ENCODE data around the gene ATP5PD. TPM values are rescaled to one million over a fixed set of nuclear protein-coding genes. Genes with fewer than 3 reads are reported as not detected.
A peak's percentile ranks its signal among the peaks of the same experiment; 100 is the strongest.

ATP5PD gene
- total and polyA plus RNA-seq, 2 of the 8 experiments (the other 6 are each of a cell fraction or from before 2014, with no cell fraction given): 335 to 407 TPM

DNA sequence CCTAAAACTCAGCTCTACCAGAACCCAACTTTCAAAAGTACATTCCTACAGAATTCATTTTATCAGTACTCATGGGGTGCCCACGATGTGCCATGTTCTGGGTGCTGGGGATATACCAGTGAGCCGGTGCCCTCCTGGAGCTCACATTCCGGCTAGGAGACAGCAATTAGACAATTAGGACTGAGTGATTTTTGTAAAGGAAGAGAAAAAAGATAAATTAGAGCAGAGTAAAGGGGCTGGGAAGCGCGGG, 34.7 kb downstream of the ATP5PD start:
- Histone ChIP-seq H4K91ac (replicated peaks; ENCODE audit: insufficient read length, low read length) (peak overlapping the region; percentile 82), H3K4ac (replicated peaks; ENCODE audit: insufficient read length, low read depth, low read length) (peak overlapping the region; percentile 84), H3K9me3 (ENCODE audit: insufficient read depth in 2 of 2, low read depth in 1 of 2, low read length in 1 of 2) (no peaks in the 10 kb centered on the region), H3K4me1 (replicated peaks in 1 of 4; ENCODE audit: control insufficient read depth in 3 of 4, insufficient read depth in 4 of 4, low read length in 3 of 4) (peaks cover 0 to 15% (median 4%) of the 10 kb centered on the region in 4 experiments; a peak in 5 of 7 replicates), H3K27ac (ENCODE audit: low read depth, low read length) (peak overlapping the region; percentile 46; the same call in 1 of the 2 replicates), H3K79me1 (ENCODE audit: low read depth, low read length) (no peaks in the 10 kb centered on the region; the same call in 1 of the 2 replicates), H4K8ac (ENCODE audit: extremely low read depth, insufficient read depth, low read length) (peak overlapping the region; percentile 79; the same call in 1 of the 2 replicates), H3K79me2 (ENCODE audit: control insufficient read depth in 1 of 2, insufficient read depth in 2 of 2, low read length in 2 of 2) (peaks cover 0 to 14% of the 10 kb centered on the region in 2 experiments; a peak in 2 of 4 replicates), H3K36me3 (ENCODE audit: control insufficient read depth in 2 of 4, insufficient read depth in 4 of 4, low read length in 3 of 4) (peaks cover 0 to 4% (median 0%) of the 10 kb centered on the region in 4 experiments; a peak in 4 of 8 replicates), H2AFZ (ENCODE audit: low read length) (no peak overlapping the region), H2BK20ac (ENCODE audit: low read length) (no peak overlapping the region), H3K18ac (ENCODE audit: extremely low read depth, low read length) (peak overlapping the region; percentile 48; the same call in 1 of the 2 replicates), H3K4me3 (ENCODE audit: extremely low read depth in 1 of 4, insufficient read depth in 2 of 4, low read depth in 3 of 4, low read length in 4 of 4) (peak overlapping the region; percentile 31 to 84 (median 41)), H3K14ac (ENCODE audit: insufficient read length) (no peak overlapping the region), H4K20me1 (replicated peaks in 1 of 2; ENCODE audit: control insufficient read depth in 1 of 2, insufficient read depth in 2 of 2, low read length in 2 of 2) (no peaks in the 10 kb centered on the region), H3K27me3 (replicated peaks in 1 of 4; ENCODE audit: control insufficient read depth in 3 of 4, extremely low read depth in 1 of 4, insufficient read depth in 3 of 4, low read length in 3 of 4) (no peaks in the 10 kb centered on the region), H3K23ac (ENCODE audit: insufficient read length) (no peak overlapping the region), H4K5ac (ENCODE audit: insufficient read length, low read depth, low read length) (peak overlapping the region; percentile 20), H3K4me2 (ENCODE audit: insufficient read depth in 1 of 2, low read depth in 2 of 2, low read length in 2 of 2) (peak overlapping the region; percentile 66 to 84), H3K23me2 (ENCODE audit: low read depth, low read length) (peaks cover 6% of the 10 kb centered on the region; the same call in 1 of the 2 replicates), H3K9ac (replicated peaks in 1 of 4; ENCODE audit: extremely low read depth in 1 of 4, low read depth in 3 of 4, low read length in 3 of 4) (peak overlapping the region in 3 of 4 experiments; percentile 22 to 51 (median 35); a peak in 3 of 7 replicates), H2BK15ac (ENCODE audit: low read length) (no peak overlapping the region), H2BK120ac (replicated peaks; ENCODE audit: low read depth, low read length) (no peak overlapping the region), H2BK5ac (ENCODE audit: low read depth, low read length) (peak overlapping the region; percentile 6), H2BK12ac (ENCODE audit: low read depth, low read length) (peak overlapping the region; percentile 75; the same call in 1 of the 2 replicates), H2AK5ac (ENCODE audit: low read depth, low read length) (no peak overlapping the region), H3K56ac (replicated peaks; ENCODE audit: insufficient read length, low read depth, low read length) (peak overlapping the region; percentile 78)
- DNase-seq (ENCODE audit: low read depth in 1 of 2, low spot score in 2 of 2) (no peak), FAIRE-seq (no peak)
- ChIA-PET POLR2A (ENCODE audit: partially characterized antibody) (interaction anchor here (0.7 to 5.8 kb wide), 33 partner anchors 8 to 394 kb away, joined by 3 to 87 read pairs (median 5); partner anchors contain the start of genes ATP5PD, CDR2L, GRB2 and HID1), CTCF (ENCODE audit: partially characterized antibody) (interaction anchor here (0.7 to 20.3 kb wide), 24 partner anchors 10 to 267 kb away, joined by 3 to 345 read pairs (median 5); partner anchors contain the start of gene CDR2L)
- 35% methylated on average over 5 of the region's 5 CpGs; no CpG with 5 or more reads in 1 of the 2 experiments for WGBS, 2 experiments (ENCODE audit: extremely low coverage in 1 of 2, insufficient coverage in 1 of 2, insufficient read length in 1 of 2, insufficient replicate concordance in 2 of 2, low coverage in 1 of 2, low lambda C conversion rate in 2 of 2, missing lambda C conversion rate in 1 of 2)
- TF ChIP-seq TAF7 (optimal IDR thresholded peaks at IDR 0.05; ENCODE audit: borderline replicate concordance, low read depth, low read length) (no peak), SIRT6 (IDR thresholded peaks at IDR 0.05; ENCODE audit: low read length) (no peak), HDAC6 (IDR thresholded peaks at IDR 0.05; ENCODE audit: low read depth, low read length) (no peak), SP4 (IDR thresholded peaks at IDR 0.05; ENCODE audit: low read length) (no peak)
